ENCODE results near the gene DUOXA1. TPM values are rescaled to one million over a fixed set of nuclear protein-coding genes. Genes with fewer than 3 reads are reported as not detected.
A peak's percentile ranks its signal among the peaks of the same experiment; 100 is the strongest.

DUOXA1 gene
- total and polyA plus RNA-seq, 9 of the 15 experiments (the other 6 are each of a cell fraction or from before 2014, with no cell fraction given) = 0.17 to 0.74 (median 0.24) TPM; not detected in 6

DNA sequence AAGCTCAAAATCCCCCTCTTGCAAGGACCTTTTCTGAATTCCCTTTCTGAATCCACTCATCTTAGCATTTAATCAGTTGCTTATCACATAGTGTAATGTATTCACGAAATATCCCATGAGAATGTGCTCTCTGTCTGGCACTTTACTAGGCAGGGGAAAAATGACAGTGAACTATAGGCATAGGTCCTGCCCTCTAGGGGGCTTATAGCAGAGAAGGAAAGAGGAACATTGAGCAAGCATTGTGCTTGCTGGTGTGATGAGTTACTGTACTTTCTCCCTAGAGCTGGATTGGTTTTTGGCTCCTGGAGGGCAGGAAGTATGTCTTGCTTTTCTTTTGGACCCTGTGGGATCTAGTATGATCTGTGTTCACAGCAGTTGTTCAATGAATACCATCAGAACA is 42.2 kb downstream of the DUOXA1 start (continued):
- TF ChIP-seq, protein P1, sequence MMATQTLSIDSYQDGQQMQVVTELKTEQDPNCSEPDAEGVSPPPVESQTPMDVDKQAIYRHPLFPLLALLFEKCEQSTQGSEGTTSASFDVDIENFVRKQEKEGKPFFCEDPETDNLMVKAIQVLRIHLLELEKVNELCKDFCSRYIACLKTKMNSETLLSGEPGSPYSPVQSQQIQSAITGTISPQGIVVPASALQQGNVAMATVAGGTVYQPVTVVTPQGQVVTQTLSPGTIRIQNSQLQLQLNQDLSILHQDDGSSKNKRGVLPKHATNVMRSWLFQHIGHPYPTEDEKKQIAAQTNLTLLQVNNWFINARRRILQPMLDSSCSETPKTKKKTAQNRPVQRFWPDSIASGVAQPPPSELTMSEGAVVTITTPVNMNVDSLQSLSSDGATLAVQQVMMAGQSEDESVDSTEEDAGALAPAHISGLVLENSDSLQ (IDR thresholded peaks at IDR 0.05) = no peak
- TF ChIP-seq CBX1 (IDR thresholded peaks at IDR 0.05; ENCODE audit: low read depth) (no peak), MEIS2 (IDR thresholded peaks at IDR 0.05; ENCODE audit: partially characterized antibody) (no peak), POLR2AphosphoS5 (IDR thresholded peaks at IDR 0.05; ENCODE audit: control insufficient read depth, insufficient read depth, low read depth, low read length) (no peak), ZNF644 (tag; IDR thresholded peaks at IDR 0.05; ENCODE audit: low read depth) (no peak), GABPA (tag; conservative IDR thresholded peaks at IDR 0.05; ENCODE audit: low read depth) (no peak), MBD2 (IDR thresholded peaks at IDR 0.05; ENCODE audit: borderline replicate concordance, low read depth) (no peak), ZNF316 (IDR thresholded peaks at IDR 0.05) (no peak), RBM15 (IDR thresholded peaks at IDR 0.05; ENCODE audit: insufficient read depth, low read length) (no peak), HLTF (IDR thresholded peaks at IDR 0.05) (no peak), ZFPM2 (CRISPR knock-in tag; IDR thresholded peaks at IDR 0.05) (no peak), RAD21 (CRISPR knock-in tag; conservative IDR thresholded peaks at IDR 0.05 in 1 of 2, IDR thresholded peaks at IDR 0.05 in 1 of 2) (peak in 1 of 2 experiments; percentile 21; a peak in 1 of 4 replicates), KLF1 (tag; IDR thresholded peaks at IDR 0.05) (no peak), NR1H2 (CRISPR knock-in tag; IDR thresholded peaks at IDR 0.05) (no peak)
- TF ChIP-seq, protein P2, sequence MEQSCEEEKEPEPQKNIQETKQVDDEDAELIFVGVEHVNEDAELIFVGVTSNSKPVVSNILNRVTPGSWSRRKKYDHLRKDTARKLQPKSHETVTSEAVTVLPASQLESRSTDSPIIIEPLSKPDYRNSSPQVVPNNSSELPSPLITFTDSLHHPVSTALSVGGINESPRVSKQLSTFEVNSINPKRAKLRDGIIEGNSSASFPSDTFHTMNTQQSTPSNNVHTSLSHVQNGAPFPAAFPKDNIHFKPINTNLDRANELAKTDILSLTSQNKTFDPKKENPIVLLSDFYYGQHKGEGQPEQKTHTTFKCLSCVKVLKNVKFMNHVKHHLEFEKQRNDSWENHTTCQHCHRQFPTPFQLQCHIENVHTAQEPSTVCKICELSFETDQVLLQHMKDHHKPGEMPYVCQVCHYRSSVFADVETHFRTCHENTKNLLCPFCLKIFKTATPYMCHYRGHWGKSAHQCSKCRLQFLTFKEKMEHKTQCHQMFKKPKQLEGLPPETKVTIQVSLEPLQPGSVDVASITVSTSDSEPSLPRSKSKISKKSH (CRISPR knock-in tag; IDR thresholded peaks at IDR 0.05) = no peak
- TF ChIP-seq, protein P3, sequence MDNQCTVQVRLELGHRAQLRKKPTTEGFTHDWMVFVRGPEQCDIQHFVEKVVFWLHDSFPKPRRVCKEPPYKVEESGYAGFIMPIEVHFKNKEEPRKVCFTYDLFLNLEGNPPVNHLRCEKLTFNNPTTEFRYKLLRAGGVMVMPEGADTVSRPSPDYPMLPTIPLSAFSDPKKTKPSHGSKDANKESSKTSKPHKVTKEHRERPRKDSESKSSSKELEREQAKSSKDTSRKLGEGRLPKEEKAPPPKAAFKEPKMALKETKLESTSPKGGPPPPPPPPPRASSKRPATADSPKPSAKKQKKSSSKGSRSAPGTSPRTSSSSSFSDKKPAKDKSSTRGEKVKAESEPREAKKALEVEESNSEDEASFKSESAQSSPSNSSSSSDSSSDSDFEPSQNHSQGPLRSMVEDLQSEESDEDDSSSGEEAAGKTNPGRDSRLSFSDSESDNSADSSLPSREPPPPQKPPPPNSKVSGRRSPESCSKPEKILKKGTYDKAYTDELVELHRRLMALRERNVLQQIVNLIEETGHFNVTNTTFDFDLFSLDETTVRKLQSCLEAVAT (IDR thresholded peaks at IDR 0.05) = no peak
- TF ChIP-seq, protein P4, sequence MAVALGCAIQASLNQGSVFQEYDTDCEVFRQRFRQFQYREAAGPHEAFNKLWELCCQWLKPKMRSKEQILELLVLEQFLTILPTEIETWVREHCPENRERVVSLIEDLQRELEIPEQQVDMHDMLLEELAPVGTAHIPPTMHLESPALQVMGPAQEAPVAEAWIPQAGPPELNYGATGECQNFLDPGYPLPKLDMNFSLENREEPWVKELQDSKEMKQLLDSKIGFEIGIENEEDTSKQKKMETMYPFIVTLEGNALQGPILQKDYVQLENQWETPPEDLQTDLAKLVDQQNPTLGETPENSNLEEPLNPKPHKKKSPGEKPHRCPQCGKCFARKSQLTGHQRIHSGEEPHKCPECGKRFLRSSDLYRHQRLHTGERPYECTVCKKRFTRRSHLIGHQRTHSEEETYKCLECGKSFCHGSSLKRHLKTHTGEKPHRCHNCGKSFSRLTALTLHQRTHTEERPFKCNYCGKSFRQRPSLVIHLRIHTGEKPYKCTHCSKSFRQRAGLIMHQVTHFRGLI (CRISPR knock-in tag; IDR thresholded peaks at IDR 0.05) = no peak
- TF ChIP-seq, protein P5, sequence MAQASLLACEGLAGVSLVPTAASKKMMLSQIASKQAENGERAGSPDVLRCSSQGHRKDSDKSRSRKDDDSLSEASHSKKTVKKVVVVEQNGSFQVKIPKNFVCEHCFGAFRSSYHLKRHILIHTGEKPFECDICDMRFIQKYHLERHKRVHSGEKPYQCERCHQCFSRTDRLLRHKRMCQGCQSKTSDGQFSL (CRISPR knock-in tag; IDR thresholded peaks at IDR 0.05) = no peak
- TF ChIP-seq, protein P5 (tag; IDR thresholded peaks at IDR 0.05) = no peak
- TF ChIP-seq, protein P6, sequence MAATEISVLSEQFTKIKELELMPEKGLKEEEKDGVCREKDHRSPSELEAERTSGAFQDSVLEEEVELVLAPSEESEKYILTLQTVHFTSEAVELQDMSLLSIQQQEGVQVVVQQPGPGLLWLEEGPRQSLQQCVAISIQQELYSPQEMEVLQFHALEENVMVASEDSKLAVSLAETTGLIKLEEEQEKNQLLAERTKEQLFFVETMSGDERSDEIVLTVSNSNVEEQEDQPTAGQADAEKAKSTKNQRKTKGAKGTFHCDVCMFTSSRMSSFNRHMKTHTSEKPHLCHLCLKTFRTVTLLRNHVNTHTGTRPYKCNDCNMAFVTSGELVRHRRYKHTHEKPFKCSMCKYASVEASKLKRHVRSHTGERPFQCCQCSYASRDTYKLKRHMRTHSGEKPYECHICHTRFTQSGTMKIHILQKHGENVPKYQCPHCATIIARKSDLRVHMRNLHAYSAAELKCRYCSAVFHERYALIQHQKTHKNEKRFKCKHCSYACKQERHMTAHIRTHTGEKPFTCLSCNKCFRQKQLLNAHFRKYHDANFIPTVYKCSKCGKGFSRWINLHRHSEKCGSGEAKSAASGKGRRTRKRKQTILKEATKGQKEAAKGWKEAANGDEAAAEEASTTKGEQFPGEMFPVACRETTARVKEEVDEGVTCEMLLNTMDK (IDR thresholded peaks at IDR 0.05; ENCODE audit: borderline replicate concordance, insufficient read depth, low read depth, low read length, poor library complexity, severe bottlenecking) = peak; percentile 58
